ENCODE results near the gene CCNL2.

CCNL2 gene

DNA sequence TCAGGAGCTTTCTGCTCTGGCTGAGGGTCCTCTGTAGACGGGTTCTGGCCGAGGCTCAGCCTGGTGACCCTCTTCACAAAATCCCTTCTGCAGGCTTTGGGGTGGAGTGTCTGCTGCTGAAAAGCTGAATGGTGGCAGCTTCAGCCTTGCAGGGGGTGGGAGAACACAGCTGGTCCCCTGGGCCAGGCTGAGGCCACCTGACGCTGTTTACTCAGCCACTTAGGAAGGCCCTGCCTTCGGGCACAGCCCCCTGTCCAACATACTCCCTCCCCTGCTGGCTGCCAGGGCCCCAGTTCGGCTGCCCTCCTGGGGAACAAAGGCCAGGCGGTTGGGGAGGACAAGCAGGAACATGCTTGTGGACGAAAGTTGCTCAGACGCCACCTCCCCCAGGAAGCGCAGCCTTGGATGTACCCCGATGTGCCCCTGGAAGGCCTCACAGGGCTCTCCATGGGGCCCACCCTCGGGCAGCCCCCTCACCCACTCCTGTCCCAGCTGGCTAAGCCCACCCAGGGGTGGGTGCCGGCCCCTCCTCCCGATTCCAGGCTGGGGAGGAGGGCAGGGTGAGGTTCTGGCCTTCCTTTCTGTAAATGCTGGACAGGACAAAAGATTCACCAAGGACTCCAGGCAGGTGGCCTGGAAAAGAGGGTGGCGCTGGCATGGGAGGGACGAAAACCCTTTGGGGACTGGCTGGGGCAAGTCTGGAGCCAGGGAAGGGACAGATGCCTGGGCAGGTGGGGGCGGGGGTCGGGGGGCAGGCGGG lies 22.2 kb upstream of the CCNL2 start, which contains the start of gene ANKRD65 (continued):
- TF ChIP-seq ZNF324 (tag by site-specific recombination; IDR thresholded peaks at IDR 0.05) (no peak), ZNF596 (tag by site-specific recombination; IDR thresholded peaks at IDR 0.05) (no peak), ZNF843 (tag by site-specific recombination; IDR thresholded peaks at IDR 0.05) (no peak), ZNF121 (tag by site-specific recombination; IDR thresholded peaks at IDR 0.05) (no peak), ZNF549 (tag by site-specific recombination; IDR thresholded peaks at IDR 0.05) (no peak), ZNF24 (tag by site-specific recombination; IDR thresholded peaks at IDR 0.05) (no peak), REST (tag by site-specific recombination; IDR thresholded peaks at IDR 0.05) (no peak), BCL11B (tag by site-specific recombination; IDR thresholded peaks at IDR 0.05; ENCODE audit: low read depth) (no peak), ZBTB11 (tag by site-specific recombination; conservative IDR thresholded peaks at IDR 0.05; ENCODE audit: low read depth) (no peak), ZNF473 (tag by site-specific recombination; IDR thresholded peaks at IDR 0.05) (no peak), ZNF174 (tag by site-specific recombination; IDR thresholded peaks at IDR 0.05) (no peak), ZIC2 (tag by site-specific recombination; IDR thresholded peaks at IDR 0.05) (peak; percentile 98), ZNF335 (tag by site-specific recombination; conservative IDR thresholded peaks at IDR 0.05) (no peak), ZNF148 (tag by site-specific recombination; IDR thresholded peaks at IDR 0.05; ENCODE audit: borderline replicate concordance) (no peak), YY2 (tag by site-specific recombination; IDR thresholded peaks at IDR 0.05) (no peak), ZNF311 (tag by site-specific recombination; IDR thresholded peaks at IDR 0.05; ENCODE audit: borderline replicate concordance) (no peak), ZNF530 (tag by site-specific recombination; IDR thresholded peaks at IDR 0.05; ENCODE audit: low read depth) (no peak), HOXD13 (CRISPR knock-in tag; IDR thresholded peaks at IDR 0.05; ENCODE audit: borderline replicate concordance) (no peak), ZNF37A (tag by site-specific recombination; IDR thresholded peaks at IDR 0.05) (no peak), ZNF660 (tag by site-specific recombination; IDR thresholded peaks at IDR 0.05) (no peak), ZNF701 (tag by site-specific recombination; IDR thresholded peaks at IDR 0.05) (no peak), KLF1 (tag by site-specific recombination; IDR thresholded peaks at IDR 0.05) (no peak), ZNF433 (tag by site-specific recombination; IDR thresholded peaks at IDR 0.05; ENCODE audit: low read depth) (no peak), ZNF623 (tag by site-specific recombination; IDR thresholded peaks at IDR 0.05) (no peak), SP7 (tag by site-specific recombination; IDR thresholded peaks at IDR 0.05) (peak; percentile 23; the same call in 1 of the 2 replicates), ZNF302 (tag by site-specific recombination; IDR thresholded peaks at IDR 0.05; ENCODE audit: low read depth) (no peak), ZNF664 (tag by site-specific recombination; IDR thresholded peaks at IDR 0.05) (no peak), ZNF654 (tag by site-specific recombination; IDR thresholded peaks at IDR 0.05; ENCODE audit: low read depth) (no peak), ZNF76 (tag by site-specific recombination; IDR thresholded peaks at IDR 0.05; ENCODE audit: borderline replicate concordance, low read depth) (no peak), ZNF239 (tag by site-specific recombination; IDR thresholded peaks at IDR 0.05) (no peak)
- TF ChIP-seq, protein P1, sequence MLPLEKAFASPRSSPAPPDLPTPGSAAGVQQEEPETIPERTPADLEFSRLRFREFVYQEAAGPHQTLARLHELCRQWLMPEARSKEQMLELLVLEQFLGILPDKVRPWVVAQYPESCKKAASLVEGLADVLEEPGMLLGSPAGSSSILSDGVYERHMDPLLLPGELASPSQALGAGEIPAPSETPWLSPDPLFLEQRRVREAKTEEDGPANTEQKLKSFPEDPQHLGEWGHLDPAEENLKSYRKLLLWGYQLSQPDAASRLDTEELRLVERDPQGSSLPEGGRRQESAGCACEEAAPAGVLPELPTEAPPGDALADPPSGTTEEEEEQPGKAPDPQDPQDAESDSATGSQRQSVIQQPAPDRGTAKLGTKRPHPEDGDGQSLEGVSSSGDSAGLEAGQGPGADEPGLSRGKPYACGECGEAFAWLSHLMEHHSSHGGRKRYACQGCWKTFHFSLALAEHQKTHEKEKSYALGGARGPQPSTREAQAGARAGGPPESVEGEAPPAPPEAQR (tag by site-specific recombination; IDR thresholded peaks at IDR 0.05), result no peak
